Suprapubic skin (tissue), 4 donors: Measurements from ENCODE around the gene SPTBN5. TPM values are rescaled to one million over a fixed set of nuclear protein-coding genes. Genes with fewer than 3 reads are reported as not detected.

Experiments used
- DNase-seq, 2 donors: peaks; one replicate each; pipeline ENCODE4 v3.0.0-alpha.2; 2019; ENCODE audit warnings: low spot score in 2 of 2
- H3K27ac ChIP-seq: fragments of 200-600 bp; sonication (generic); one replicate; pipeline ENCODE4 v1.5.1; 2019
- H3K27me3 ChIP-seq: fragments of 200-600 bp; sonication (generic); one replicate; pipeline ENCODE4 v1.5.1; 2019
- H3K36me3 ChIP-seq: fragments of 200-600 bp; sonication (generic); one replicate; pipeline ENCODE4 v1.5.1; 2019
- H3K4me1 ChIP-seq: fragments of 200-600 bp; sonication (generic); one replicate; pipeline ENCODE4 v1.5.1; 2019
- H3K4me3 ChIP-seq: fragments of 200-600 bp; sonication (generic); one replicate; pipeline ENCODE4 v1.5.1; 2019; ENCODE audit warnings: mild to moderate bottlenecking
- H3K9me3 ChIP-seq: fragments of 200-600 bp; sonication (generic); one replicate; pipeline ENCODE4 v1.5.1; 2019
- EP300 ChIP-seq: sonication (generic); formaldehyde crosslinking; IDR thresholded peaks from one replicate; pipeline ENCODE4 v1.6.1; 2017; ENCODE audit warnings: antibody characterized with exemption
- POLR2A ChIP-seq, 2 donors: fragments of 450-650 bp; IDR thresholded peaks; one replicate each; pipeline ENCODE4 v1.6.1; 2017; ENCODE audit warnings: antibody characterized with exemption in 2 of 2, mild to moderate bottlenecking in 2 of 2, moderate library complexity in 2 of 2
- POLR2AphosphoS5 ChIP-seq, 3 donors: sonication (generic); formaldehyde crosslinking; IDR thresholded peaks; one replicate each; pipeline ENCODE4 v1.6.1; 2017; ENCODE audit warnings: antibody characterized with exemption in 3 of 3
- WGBS: methylation state at CpG from one replicate; pipeline ENCODE4 v1.1.5; 2018; 5-methylcytosine and 5-hydroxymethylcytosine counted together
- total RNA-seq, 4 donors: library from RNA; depleted of rRNA; stranded (reverse); fragments of >200 nt; gene quantifications; one replicate each; pipeline ENCODE4 v1.1.0, GENCODE V29; 2016
- TF ChIP-seq, protein P1 (sequence below), 2 donors: fragments of 200-600 bp in 1 of 2; fragments of 450-650 bp in 1 of 2; sonication (generic) in 1 of 2; IDR thresholded peaks; one replicate each; pipeline ENCODE4 v1.5.1; 2016 to 2019; ENCODE audit warnings: antibody characterized with exemption in 2 of 2, mild to moderate bottlenecking in 1 of 2, moderate library complexity in 1 of 2

Gene SPTBN5
- total RNA-seq, 4 donors from 2014 or later, result 1.3 to 3.4 (median 2.8) TPM

DNA sequence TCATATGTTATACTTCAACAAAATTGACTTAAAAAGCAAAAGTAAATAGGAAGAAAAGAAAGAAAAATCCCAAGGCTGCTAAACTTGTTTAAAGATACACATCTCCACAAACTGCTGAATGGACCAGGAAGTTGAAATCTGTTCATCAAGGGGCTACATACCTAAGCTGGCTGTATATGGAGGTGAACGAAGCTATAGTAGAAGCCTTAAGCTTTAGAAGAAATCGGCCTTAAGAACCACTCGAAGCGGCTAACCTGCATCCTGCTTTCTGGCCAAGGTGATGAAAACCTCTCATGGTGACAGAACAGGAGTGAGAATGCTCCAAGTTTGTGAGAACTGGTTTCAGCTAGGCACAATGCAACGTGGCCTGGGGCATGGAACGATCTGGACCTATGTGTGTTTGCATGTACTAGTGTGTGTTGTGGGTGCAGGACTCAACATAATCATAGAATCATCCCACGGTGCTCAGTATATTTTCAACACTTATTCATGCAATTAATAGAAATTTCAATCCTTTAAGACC lies 31.3 kb upstream of the SPTBN5 start:
- no peaks in the 10 kb centered on the region for H3K9me3 ChIP-seq
- DNase-seq, result no peak
- no peak overlapping the region for H3K4me3 ChIP-seq
- peaks cover 57% of the 10 kb centered on the region for H3K4me1 ChIP-seq
- TF ChIP-seq EP300, result no peak
- TF ChIP-seq POLR2AphosphoS5 (IDR thresholded peaks at IDR 0.05), result no peak
- TF ChIP-seq POLR2A (IDR thresholded peaks at IDR 0.05), result no peak
- TF ChIP-seq, protein P1, sequence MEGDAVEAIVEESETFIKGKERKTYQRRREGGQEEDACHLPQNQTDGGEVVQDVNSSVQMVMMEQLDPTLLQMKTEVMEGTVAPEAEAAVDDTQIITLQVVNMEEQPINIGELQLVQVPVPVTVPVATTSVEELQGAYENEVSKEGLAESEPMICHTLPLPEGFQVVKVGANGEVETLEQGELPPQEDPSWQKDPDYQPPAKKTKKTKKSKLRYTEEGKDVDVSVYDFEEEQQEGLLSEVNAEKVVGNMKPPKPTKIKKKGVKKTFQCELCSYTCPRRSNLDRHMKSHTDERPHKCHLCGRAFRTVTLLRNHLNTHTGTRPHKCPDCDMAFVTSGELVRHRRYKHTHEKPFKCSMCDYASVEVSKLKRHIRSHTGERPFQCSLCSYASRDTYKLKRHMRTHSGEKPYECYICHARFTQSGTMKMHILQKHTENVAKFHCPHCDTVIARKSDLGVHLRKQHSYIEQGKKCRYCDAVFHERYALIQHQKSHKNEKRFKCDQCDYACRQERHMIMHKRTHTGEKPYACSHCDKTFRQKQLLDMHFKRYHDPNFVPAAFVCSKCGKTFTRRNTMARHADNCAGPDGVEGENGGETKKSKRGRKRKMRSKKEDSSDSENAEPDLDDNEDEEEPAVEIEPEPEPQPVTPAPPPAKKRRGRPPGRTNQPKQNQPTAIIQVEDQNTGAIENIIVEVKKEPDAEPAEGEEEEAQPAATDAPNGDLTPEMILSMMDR (IDR thresholded peaks at IDR 0.05), result no peak
- no peak overlapping the region for H3K27ac ChIP-seq
- H3K27me3 ChIP-seq, result no peaks in the 10 kb centered on the region
- H3K36me3 ChIP-seq, result peaks cover 5% of the 10 kb centered on the region
- WGBS, result 78% methylated on average over 7 of the region's 7 CpGs

- H3K27me3 ChIP-seq, result no peaks in the 10 kb centered on the region
- TF ChIP-seq POLR2AphosphoS5 (IDR thresholded peaks at IDR 0.05) (no peak), POLR2A (IDR thresholded peaks at IDR 0.05) (no peak), EP300 (no peak)
- TF ChIP-seq, protein P1 (IDR thresholded peaks at IDR 0.05), result no peak
- H3K4me3 ChIP-seq, result no peak overlapping the region
- no peak for DNase-seq
- WGBS, result 98% methylated on average over 3 of the region's 3 CpGs
- peaks cover 42% of the 10 kb centered on the region for H3K4me1 ChIP-seq
- no peaks in the 10 kb centered on the region for H3K9me3 ChIP-seq
- peaks cover 15% of the 10 kb centered on the region for H3K36me3 ChIP-seq
- no peak overlapping the region for H3K27ac ChIP-seq
Observed at GRCh38 chr15:41923401-41923997, 29.6 kb upstream of the SPTBN5 start.

- no peaks in the 10 kb centered on the region for H3K9me3 ChIP-seq
- TF ChIP-seq EP300 (no peak), POLR2A (IDR thresholded peaks at IDR 0.05) (no peak), POLR2AphosphoS5 (IDR thresholded peaks at IDR 0.05) (no peak)
- TF ChIP-seq, protein P1 (IDR thresholded peaks at IDR 0.05), result no peak
- no peaks in the 10 kb centered on the region for H3K27me3 ChIP-seq
- DNase-seq, result no peak
- WGBS, result 79% methylated on average over 9 of the region's 9 CpGs
- H3K27ac ChIP-seq, result no peak overlapping the region
- H3K4me3 ChIP-seq, result no peak overlapping the region
- peaks cover 19% of the 10 kb centered on the region for H3K36me3 ChIP-seq
- H3K4me1 ChIP-seq, result peaks cover 43% of the 10 kb centered on the region
Observed at GRCh38 chr15:41922353-41922752, 28.5 kb upstream of the SPTBN5 start.

DNA sequence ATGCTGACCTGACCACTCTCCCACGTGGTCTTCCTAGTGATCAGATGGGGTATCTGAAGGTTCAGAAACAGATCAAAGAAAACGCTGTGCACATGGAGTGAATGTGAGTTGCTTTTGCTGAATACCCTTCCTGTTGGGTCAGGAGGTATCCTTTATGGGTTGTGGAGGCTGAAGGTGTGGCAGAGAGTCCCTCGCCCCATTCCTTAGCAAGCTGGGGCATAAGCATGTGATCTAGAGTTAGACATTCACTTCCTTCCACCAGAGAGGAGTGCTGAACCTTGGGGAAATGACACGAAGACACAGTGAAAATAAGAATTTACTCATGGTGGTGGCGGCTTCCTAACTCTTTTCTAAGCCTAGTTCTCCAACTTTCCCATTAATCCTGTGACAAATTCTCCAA lies 27.8 kb upstream of the SPTBN5 start:
- no peak overlapping the region for H3K4me3 ChIP-seq
- no peak for DNase-seq
- H3K36me3 ChIP-seq, result peaks cover 19% of the 10 kb centered on the region
- H3K9me3 ChIP-seq, result no peaks in the 10 kb centered on the region
- 75% methylated on average over 5 of the region's 5 CpGs for WGBS
- no peak for TF ChIP-seq EP300
- TF ChIP-seq, protein P1 (IDR thresholded peaks at IDR 0.05), result no peak
- no peak for TF ChIP-seq POLR2AphosphoS5 (IDR thresholded peaks at IDR 0.05)
- TF ChIP-seq POLR2A (IDR thresholded peaks at IDR 0.05), result no peak
- H3K4me1 ChIP-seq, result peaks cover 45% of the 10 kb centered on the region
- no peaks in the 10 kb centered on the region for H3K27me3 ChIP-seq
- H3K27ac ChIP-seq, result no peak overlapping the region

DNA sequence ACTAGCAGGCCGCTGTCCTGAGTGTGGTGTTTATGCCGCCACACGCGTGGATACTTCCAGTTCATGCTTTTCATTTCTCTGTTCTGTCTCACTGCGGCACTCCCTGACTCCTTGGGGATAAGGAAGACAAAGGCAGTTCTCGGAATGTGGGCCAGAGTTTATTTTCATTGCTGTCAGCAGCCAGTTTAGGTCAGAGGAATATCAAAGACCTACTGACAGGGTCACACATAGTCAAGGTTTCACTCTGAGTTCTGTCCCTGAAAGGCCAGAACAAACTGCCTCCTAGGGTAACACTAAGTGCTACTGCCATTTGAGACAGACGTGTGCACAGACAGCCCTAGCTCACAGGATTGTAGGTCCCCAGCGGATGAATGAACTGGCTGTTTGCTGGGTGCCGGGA lies 27.3 kb upstream of the SPTBN5 start:
- TF ChIP-seq POLR2AphosphoS5 (IDR thresholded peaks at IDR 0.05), result no peak
- no peak for TF ChIP-seq POLR2A (IDR thresholded peaks at IDR 0.05)
- no peak for TF ChIP-seq EP300
- TF ChIP-seq, protein P1 (IDR thresholded peaks at IDR 0.05), result no peak
- Histone ChIP-seq H3K4me3 (no peak overlapping the region), H3K9me3 (no peaks in the 10 kb centered on the region), H3K27me3 (no peaks in the 10 kb centered on the region), H3K4me1 (peaks cover 45% of the 10 kb centered on the region), H3K36me3 (peaks cover 19% of the 10 kb centered on the region), H3K27ac (no peak overlapping the region)
- WGBS, result 74% methylated on average over 6 of the region's 9 CpGs
- no peak for DNase-seq
